GM19467 (cell line): ENCODE measurements around the gene IQGAP2.
A peak's percentile ranks its signal among the peaks of the same experiment; 100 is the strongest.

Experiments
- ATAC-seq: cut with Tn5 transposase; IDR thresholded peaks from one replicate; pipeline ENCODE4 v1.9.1; 2021; ENCODE audit warnings: mild to moderate bottlenecking, moderate library complexity; ENCODE audit not compliant: unreplicated experiment

IQGAP2 gene

DNA sequence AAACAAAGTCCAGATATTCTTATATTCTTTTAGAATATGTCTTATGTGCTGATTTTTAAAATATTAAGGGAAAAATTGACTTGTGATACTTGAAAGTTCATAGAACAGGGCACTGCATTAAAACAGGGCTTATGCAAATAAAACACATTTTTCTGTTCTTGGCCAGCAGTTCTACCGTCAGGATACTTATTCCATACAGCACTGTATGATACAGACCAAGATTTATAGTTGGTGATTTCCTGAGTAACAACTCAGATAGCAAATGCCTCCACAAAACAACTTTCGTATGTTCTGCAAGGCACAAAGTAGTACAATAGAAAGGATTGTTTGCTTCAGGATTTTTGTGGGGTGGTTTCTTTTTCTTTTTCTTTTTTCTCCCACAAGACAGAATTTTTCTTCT lies 150.2 kb downstream of the IQGAP2 start:
- no peak for ATAC-seq

GRCh38 chr5:76555114-76555513 lies 152.0 kb downstream of the IQGAP2 start:
- no peak for ATAC-seq

DNA sequence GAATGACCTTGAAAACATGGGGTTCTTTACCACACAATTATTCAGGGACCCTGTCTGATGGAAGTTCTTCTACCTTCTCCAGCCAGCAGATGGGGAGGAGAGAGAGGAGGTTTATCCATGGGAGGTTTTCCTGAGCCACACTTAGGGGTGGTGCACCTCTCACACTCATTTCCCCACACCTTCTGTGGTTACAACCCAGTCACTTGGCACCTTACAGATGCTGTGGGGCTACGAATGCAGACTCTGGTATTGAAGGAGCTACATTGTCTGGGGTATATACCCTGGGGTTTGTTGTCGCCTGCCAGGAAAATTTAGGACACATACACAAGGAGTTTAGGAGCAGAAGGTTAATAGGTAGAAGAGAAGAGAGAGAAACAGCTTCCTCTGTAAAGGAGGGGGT lies 152.6 kb downstream of the IQGAP2 start:
- no peak for ATAC-seq

DNA sequence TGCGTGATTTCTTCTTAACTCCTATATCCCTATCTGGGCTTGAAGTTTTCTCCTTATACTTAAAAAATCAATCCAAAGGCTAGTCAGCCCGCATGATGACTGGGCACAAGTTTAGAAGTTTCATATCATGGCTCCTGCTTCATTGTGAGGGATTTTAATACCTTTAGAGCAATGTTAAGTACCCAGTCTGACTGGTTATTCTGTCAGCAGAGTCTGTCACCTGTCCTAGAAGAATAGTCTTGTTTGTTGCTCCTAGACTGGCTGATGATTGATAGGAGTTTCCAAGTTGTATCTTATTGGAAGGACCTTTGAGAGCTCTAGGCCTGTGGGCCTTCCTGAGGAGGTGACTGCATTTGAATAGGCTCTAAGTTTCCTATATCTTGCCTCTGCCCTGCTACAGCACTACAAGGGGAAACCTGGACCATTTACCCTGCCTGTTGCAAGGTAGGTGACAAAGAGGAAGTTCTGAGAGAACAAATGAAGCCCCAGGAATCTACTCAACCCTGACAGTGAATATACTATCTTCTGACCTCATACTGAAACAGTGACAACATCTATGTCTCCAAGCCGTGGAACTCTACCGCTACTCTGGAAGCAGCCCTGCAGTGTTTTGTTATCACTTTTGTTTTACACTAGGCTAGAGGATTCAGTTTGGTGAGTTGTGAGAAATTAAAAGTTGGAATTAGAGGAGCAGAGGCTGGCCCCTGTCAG lies 153.6 kb downstream of the IQGAP2 start:
- peak; percentile 88 for ATAC-seq

- ATAC-seq = no peak
Observed at GRCh38 chr5:76560952-76561891, 158.1 kb downstream of the IQGAP2 start.

DNA sequence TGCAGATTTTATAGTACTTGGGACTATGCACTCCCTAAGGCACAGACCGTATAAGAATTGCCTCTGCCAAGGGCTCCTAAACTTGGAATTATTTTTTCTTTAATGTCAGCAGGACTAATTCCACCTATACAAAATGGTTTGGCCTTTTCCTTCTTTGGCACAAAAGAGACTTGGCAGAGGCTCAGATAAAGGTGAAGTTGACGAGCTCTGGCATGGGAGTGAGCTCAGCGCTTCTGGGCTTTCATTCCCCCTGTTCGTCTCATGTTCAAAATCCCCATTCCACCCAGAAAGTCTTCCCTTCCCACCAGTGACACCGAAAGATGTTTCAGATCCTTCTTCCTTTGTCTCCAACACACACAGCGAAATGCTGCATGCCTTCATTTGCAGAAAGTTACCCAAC lies 158.9 kb downstream of the IQGAP2 start:
- ATAC-seq = no peak

DNA sequence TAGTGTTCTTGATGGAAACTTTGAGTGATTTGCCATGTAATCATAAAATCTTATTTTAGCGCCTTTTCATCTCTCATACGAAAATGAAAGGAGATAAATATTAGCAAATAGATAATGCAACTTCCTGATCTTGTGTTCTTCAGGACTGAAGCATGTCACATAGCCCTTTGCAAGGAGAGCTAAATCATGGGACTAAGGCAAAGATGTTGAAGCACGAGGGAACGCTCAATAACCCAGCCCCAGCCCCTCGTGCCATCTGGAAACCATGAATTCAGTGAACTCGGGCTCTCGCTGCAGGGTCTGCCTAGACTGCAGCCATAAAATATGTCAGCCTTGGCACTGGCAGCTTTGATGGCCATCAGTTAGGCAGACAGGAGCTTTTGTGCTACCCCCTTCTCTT lies 161.9 kb downstream of the IQGAP2 start:
- no peak for ATAC-seq

DNA sequence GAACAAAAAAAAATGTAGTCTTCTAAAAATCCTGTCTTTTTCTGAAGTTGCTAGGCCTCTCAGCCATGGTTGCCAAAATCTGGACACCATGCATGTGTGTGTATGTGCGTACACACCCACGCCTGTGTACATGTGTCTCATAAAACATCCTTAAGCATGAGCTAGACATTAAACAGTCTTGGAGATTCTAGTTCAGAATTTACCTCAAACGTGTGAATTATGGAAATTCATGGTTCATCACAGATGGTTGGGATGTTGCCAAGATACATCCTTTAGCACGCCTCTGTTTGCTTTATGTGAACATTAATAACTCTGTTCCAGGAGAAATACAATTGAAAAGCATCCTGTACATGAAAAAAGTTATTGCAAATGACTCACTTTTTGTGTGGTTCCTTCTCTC lies 167.1 kb downstream of the IQGAP2 start:
- ATAC-seq = no peak

DNA sequence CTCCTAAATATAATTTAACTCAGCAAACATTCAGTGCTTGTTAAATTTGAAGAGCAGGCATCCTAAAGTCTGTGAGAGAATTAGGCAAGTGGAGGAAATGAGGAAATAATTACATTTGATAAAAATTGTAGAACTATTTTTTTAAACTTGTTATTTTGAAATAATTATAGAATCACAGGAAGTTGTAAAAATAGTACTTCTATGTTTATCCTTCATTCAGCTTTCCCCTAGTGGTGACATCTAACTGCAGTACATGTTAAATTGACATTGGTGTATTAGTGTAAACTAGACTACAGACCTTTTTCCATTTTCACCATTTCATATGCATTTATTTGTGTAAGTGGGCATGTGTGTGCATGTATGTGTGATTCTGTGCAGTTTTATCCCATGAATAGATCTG lies 168.5 kb downstream of the IQGAP2 start:
- no peak for ATAC-seq

- ATAC-seq = no peak
Observed at GRCh38 chr5:76576450-76576849, 173.4 kb downstream of the IQGAP2 start.

- no peak for ATAC-seq
Observed at GRCh38 chr5:76576996-76577395, 173.9 kb downstream of the IQGAP2 start.

GRCh38 chr5:76579166-76579937 lies 176.3 kb downstream of the IQGAP2 start:
- no peak for ATAC-seq

DNA sequence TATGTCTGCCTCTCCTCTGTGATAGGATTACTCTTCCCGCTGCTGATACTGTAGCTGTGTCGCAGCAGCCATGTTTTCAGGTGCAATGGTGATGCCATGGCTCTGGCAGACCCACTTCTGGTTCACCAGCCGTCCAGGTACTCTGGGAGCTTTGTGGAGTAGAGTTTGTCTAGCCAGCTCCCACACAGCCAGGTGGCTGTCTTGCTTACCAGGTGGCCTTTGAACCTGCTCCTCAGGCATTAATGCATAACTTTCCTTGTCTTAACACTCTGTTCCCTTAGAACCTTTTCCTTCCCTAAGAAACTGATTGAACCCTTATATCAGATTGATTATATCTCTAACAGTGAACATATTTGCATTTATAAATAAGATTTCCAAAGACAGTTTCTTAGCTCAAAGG lies 177.9 kb downstream of the IQGAP2 start:
- no peak for ATAC-seq

DNA sequence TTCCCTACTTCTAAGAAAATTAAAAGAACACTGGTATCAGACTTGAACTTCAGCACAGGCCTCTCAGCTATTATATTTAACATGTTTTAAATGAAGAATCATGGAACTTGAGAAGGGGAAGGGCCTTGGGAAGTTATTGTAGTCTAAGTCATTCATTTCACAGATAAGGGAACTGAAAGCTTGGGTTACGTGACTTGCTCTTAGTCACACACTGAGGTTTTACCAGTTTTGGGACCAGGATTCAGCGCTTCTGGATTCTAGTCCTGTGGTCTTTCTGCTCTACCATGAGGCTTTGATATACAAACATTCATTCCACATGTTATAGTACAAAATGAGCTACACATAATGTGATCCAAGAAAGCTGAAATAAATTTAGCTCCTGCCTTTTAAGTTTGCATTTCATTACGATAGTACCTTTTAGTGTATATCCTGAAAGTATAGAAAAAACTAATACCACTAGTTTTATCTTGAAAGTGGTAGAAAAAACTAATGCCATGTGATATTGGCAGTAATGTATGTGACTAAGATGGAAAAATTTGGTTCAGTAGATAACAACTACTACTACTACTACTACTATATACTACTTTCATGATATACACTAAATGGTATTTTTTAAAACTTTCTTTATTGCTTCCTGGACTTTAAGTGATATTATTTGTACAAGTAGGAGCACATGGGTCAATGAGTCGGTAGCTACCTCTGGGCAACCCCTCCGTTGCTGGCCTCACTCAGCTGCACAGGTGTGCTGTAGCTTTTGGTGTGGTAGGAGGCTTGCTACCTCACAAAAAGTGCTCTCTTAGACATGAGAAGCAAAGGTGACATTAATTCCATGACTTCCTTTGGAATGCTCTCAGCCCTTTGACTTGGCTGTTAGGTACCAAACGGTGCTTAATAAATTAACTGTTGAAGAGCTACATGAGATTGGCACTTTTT lies 179.4 kb downstream of the IQGAP2 start:
- ATAC-seq = peak; percentile 72

GRCh38 chr5:76583163-76584047 lies 180.3 kb downstream of the IQGAP2 start:
- no peak for ATAC-seq

GRCh38 chr5:76585783-76586217 lies 182.7 kb downstream of the IQGAP2 start:
- ATAC-seq = no peak

DNA sequence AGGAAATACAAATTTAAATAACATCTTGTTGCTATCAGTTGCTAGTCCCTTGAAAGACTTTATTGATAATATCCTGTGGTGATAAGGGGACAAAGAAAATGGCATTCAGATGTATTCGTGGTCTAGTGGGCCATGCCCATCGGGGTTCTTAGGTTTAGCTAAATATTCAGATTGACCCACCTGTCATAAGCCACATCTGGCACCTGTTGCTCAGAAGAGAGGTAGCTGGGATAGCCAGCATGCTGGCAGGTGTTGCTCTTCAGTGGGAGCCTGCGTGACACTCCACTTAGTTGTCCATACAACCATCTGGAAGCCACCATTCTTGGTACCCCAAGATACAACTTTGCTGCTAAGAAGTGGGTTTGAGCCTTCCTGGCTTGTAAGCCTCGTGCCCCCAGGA lies 183.4 kb downstream of the IQGAP2 start:
- no peak for ATAC-seq

GRCh38 chr5:76590027-76590426 lies 186.9 kb downstream of the IQGAP2 start:
- peak; percentile 90 for ATAC-seq

- ATAC-seq = no peak
Observed at GRCh38 chr5:76591366-76591765, 188.3 kb downstream of the IQGAP2 start.
